GM18861 (cell line): Measurements from ENCODE around the gene SAA1.

Experiments used
- ATAC-seq: cut with Tn5 transposase; IDR thresholded peaks from one replicate; pipeline ENCODE4 v1.9.1; 2021; ENCODE audit not compliant: unreplicated experiment

The SAA1 gene

GRCh38 chr11:18308242-18308641 lies 42.2 kb downstream of the SAA1 start:
- ATAC-seq: no peak

DNA sequence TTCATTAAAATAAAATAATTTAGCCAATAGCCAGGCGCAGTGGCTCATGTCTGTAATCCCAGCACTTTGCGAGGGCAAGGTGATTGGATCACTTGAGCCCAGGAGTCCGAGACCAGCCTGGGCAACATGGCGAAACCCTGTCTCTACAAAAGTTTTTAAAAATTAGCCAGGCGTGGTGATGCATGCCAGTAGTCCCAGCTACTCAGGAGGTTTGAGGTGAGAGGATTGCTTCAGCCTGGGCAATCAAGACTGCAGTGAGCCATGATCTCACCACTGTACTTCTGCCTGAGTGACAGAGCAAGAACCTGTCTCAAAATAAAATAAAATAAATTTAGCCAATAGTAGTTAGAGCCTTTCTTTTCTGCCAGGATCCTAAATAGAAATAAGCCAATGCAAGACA lies 43.6 kb downstream of the SAA1 start:
- ATAC-seq: no peak

DNA sequence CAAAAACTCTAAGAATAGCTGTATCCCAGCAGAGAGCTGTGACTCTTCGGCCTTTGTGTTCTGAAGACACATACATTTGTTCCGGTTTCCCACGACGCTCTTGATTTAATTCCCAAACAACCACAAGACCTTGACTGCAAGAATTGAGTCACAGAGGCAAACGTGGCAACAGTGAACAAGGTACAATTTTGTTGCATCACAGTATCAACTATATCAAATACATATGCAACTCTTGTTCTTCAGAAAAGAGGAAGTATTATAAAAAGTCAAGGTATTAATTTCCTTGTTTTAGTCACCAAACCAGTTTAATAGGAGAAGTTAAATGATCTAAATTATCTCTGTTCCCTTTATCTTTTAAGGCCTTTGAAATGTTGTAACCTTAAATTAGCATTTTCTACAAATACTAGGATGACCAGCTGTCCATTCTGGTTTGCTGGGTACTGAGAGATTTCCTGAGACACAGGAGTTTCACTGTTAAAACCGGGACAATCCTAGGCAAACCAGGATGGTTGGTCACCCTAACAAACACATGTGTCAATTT lies 44.8 kb downstream of the SAA1 start:
- peak; percentile 54 for ATAC-seq

GRCh38 chr11:18312012-18312411 lies 45.9 kb downstream of the SAA1 start:
- no peak for ATAC-seq

GRCh38 chr11:18312663-18313420 lies 46.8 kb downstream of the SAA1 start:
- no peak for ATAC-seq

DNA sequence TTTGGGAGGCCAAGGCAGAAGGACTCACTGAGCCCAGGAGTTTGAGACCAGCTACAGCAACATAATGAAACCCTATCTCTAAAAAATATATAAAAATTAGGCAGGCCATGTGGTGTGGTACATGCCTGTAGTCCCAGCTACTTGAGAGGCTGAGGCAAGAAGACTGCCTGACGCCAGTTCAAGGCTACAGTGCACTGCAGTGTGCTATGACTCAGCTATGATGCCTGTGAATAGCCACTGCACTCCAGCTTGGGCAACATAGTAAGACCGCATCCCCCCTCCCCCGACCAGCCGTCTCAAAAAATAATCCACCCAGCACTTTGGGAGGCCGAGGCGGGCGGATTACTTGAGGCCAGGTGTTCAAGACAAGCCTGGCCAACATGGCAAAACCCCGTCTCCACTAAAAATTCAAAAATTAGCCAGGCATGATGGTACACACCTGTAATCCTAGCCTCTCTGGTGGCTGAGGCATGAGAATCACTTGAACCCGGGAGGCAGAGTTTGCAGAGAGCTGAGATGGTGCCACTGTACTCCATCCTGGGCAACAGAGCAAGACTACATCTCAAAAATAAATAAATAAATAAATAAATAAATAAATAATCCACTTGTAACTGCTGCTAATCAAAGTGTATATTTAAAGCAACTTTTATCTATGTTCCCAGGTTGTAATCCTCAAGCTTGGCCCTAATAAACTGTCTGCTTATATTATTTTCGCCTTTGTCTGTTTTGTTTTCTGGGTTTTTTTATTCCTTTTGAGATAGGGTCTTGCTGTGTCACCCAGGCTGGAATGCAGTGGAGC lies 48.1 kb downstream of the SAA1 start:
- ATAC-seq: no peak

DNA sequence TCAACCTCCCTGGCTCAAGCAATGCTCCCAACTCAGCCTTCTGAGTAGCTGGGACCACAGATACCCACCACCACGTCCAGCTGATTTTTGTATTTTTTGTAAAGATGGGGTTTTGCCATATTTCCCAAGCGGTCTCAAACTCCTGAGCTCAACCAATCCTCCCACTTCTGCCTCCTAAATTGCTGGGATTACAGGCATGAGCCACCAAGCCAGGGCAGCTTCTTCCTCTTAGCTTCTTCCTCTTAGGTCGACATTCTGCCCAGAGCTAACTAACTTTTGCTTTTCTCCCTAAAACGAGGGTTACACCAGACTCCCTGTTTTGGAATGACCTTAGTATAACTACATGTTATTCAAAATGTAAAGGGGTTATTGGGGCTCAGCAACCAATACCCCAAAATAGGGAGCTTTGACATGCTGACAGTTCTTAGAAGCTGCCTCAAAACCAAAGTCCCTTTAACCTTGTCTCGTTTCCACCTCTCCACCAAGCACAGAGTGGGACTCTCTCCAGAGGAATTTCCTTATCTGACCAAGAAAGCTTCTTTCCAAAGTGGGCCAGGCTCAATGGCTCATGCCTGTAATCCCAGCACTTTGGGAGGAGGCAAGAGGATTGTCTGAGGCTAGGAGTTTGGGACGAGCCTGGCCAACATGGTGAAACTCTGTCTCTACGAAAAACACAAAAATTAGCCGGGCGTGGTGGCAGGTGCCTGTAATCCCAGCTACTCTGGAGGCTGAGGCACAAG lies 48.9 kb downstream of the SAA1 start:
- ATAC-seq: no peak

DNA sequence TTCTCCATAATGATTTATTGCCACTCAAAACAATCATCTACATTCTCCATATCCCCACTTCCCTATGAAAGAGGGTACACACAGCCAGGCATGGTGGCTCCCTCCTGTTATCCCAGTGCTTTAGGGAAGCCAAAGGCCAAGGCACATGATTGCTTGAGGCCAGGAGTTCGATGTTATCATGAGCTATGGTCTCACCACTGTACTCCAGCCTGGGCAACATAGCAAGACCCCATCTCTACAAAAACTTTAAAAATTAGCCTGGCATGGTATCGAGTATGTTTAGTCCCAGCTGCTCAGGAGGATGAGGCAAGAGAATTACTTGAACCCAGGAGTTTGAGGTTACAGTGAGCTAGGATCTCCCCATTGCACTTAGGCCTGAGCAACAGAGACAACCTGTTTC lies 49.8 kb downstream of the SAA1 start:
- ATAC-seq: no peak

DNA sequence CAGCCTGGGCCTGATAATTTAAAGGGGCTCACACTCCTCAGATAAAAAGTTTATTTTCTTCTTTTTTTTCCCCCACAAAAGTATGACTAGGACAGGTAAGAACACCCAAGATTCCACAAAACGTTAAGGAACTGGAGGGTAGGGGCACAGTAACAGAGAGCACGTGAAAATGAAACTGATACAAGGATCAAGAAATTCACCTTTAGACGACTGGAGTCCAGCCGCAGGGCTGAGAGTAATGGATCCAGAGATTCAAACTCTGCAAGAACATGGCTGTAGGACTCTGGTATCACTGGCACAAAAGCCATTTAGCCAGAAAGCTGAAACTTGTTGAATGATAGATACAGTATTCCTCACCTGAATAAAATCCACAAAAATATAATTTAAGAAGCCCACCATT lies 51.5 kb downstream of the SAA1 start:
- ATAC-seq: no peak
